Right hindlimb (tissue), 1 donor: ENCODE results near the gene PEX14.
A peak's percentile ranks its signal among the peaks of the same experiment; 100 is the strongest.

Source experiments
- DNase-seq: peaks from one replicate; pipeline ENCODE4 v3.0.0-alpha.2; 2018

PEX14 gene

GRCh38 chr1:10598389-10598702 is 123.6 kb downstream of the PEX14 start:
- peak; percentile 63 for DNase-seq

- DNase-seq = no peak
Observed at GRCh38 chr1:10599194-10599861, 124.6 kb downstream of the PEX14 start.

- peak; percentile 45 for DNase-seq
Observed at GRCh38 chr1:10601342-10602070, 126.8 kb downstream of the PEX14 start.

- DNase-seq = no peak
Observed at GRCh38 chr1:10602936-10603335, 128.2 kb downstream of the PEX14 start.

- DNase-seq = no peak
Observed at GRCh38 chr1:10604966-10605365, 130.2 kb downstream of the PEX14 start.

- DNase-seq = no peak
Observed at GRCh38 chr1:10606064-10606463, 131.3 kb downstream of the PEX14 start.

- DNase-seq = no peak
Observed at GRCh38 chr1:10607228-10607627, 132.5 kb downstream of the PEX14 start.

- DNase-seq = no peak
Observed at GRCh38 chr1:10608690-10609089, 133.9 kb downstream of the PEX14 start.

DNA sequence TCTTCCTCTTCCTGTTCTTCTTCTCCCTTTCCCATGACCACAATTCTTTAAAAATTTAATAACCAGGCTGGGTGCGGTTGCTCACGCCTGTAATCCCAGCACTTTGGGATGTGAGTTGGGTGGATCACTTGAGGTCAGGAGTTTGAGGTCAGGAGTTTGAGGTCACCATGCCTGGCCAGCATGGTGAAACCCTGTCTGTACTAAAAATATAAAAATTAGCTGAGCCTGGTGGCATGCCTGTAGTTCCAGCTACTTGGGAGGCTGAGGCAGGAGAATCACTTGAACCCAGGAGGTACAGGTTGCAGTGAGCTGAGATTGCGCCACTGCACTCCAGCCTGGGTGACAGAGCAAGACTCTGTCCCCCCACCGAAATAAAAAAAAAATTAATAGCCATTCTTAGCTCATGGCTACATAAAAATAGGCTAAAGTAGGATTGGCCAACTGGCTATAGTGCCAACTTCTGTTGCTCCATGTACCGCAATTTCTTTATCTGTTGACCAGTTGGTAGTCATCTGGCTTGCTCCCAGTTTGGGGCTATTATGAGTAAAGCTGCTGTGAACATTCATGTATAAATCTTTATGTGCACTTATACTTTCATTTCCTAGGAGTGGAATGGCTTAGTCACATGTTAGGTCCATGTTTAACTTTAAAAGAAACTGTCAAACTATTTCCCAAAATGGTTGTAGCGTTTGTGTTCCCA is 136.3 kb downstream of the PEX14 start:
- DNase-seq = no peak

DNA sequence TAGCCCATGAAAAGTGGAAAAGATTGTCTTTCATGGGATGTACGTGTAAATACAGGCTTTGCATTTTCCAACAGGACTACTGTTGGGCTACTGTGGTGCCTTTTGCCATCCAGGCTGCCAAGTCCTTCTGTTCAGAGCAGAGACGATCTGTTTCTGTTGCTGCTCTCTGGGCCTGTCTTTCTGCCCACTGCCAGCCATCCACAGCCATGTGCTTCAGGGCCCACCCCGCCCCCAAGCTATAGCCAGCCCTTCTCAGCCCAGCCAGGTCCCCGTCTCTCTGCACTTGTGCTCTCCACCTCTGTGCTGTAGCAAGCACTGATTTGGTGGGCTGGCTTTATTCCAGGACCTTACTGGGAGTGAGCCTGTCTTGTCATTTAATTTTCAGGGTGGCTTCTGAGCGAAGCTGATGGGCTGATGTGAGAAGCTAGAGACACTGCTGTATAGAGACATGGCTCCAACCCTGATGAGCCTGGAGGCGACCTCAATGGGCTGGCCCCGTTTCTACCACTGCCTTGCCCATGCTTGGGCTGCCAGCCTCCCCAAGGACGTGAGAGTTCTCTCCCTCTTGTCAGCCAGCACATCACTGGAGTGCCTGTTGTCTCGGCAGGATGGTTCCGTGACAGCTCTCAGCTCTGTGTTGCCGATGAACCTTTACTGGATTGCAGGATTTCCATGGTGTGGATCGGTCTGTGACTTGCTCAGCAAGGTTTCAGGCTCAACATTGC is 137.8 kb downstream of the PEX14 start:
- DNase-seq = no peak

DNA sequence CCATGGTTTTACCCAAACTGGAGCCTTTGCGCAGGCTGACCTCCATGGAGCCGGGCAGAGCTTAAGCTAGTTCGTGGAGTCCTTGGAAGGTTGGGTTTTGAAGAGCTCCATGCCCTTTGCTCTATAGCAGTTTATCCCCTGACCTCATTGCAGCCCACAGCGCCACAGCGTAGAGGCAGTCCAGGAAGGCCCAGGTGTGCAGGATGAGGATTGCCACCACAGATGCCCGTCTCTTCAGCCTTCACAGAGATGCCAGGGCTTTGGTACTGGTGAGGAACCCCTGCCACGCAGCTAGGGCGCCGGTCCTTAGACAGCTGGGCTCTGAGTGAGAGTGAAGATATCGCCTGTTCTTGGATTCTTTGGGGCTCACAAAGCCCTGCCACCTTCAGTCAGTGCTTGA is 138.6 kb downstream of the PEX14 start:
- DNase-seq = no peak

DNA sequence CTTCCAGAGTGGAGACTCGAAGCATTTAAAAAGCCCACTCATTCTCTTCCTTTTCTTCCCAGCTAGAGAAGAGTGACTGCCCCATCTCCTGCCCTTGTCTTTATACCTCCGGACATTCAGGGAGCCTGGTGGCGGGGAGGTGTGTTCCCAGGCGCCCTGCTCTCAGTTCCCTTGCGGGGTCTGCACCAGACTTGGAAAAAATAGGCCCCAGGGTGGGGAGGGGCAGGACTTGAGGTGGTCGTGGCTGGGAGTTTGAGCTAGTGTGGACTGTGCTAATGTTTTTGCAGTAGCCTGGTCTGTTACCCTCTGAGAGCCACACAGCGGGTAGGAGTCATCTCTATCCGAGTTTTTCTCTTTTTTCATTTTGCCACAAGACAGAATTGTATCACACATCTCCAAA is 139.1 kb downstream of the PEX14 start:
- DNase-seq = no peak

- no peak for DNase-seq
Observed at GRCh38 chr1:10614377-10615225, 139.9 kb downstream of the PEX14 start.

GRCh38 chr1:10615332-10615731 is 140.6 kb downstream of the PEX14 start:
- DNase-seq = no peak

DNA sequence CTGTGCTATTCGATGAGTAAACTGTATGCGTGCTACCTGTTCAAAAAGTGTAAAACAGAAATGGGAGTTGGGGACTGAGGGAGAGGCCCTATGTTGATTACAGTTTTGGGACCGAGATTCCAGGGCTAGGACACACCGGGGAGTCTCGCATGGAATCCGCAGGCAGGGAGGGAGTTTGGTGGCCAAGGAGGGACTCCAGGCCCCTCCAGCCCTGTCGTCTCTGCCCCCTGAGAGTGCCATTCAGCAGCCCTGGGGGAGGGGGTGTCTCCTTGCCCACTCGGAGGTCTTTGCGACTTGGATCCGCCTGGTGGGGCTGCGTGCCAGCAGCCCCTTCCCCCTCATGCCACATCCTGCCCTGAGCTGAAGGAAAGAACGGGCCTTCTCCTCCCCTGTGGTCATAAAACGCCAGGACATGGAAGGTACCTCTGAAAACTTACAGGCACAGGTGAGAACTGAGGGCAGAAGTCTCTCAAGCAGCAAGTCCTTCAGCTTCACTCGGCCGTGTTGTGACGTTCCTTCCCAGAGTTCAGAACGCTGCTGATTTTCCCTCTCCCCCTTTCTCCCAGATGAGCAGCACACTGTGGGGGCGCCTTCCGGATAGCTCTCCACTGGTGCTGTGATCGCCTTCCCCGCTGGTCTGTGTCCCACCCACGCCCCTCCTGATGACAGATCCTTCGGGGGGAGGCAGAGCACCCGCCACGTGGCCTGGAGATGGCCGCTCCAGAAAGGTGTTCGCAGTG is 141.4 kb downstream of the PEX14 start:
- no peak for DNase-seq

DNA sequence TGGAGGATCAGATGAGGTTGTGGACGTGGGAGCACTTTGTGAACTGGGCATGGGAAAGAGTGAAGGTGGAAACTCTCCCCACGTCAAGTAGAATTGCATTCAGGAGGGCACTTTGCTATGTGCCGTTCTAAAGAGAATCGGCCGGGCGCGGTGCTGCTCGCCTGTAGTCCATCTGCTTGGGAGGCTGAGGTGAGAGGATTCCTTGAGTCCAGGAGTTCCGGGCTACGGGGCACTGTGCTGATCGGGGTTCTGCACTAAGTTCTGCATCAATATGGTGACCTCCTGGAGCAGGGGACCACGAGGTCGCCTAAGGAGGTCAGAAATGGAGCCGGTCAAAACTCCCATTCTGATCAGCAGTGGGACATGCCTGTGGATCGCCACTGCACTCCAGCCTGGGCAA is 141.9 kb downstream of the PEX14 start:
- no peak for DNase-seq

DNA sequence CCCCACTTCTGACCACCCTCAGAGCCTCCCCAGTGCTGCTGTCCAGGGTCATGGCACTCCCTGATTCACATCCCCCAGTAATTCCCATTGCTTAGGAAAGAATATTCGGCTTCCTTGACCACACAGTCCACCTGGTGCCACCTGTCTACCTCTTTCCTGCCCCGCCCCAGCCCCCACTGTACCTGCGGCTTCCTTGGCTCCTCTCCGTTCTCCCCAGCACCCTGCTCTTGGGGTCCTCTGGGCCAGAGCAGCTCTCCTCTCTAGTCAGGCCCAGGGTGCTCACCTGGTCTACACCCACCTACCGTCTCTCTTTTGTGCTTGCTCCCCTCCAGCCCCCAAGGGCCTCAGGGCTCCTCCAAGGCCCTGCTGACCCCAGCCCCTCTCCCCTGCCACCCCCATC is 142.6 kb downstream of the PEX14 start:
- DNase-seq = no peak

- DNase-seq = no peak
Observed at GRCh38 chr1:10617931-10618885, 143.5 kb downstream of the PEX14 start.

DNA sequence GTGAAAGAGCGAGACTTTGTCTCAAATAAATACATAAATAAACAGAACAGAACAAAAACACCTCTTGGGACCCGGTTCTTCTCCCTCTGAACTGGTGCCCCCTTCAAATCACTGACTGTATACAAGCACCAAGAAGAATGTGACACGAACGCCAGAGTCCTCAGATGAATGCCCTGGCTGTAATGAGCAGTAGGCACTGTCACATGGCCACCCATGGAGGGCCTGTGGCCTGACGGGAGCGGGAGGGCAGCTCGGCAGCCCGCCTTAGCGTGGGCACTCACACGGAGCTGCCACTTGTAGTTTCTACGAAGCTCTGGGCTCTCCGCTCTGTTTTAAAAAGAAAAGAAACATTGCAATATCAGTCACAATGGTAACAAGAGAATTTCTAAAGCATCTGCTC is 146.0 kb downstream of the PEX14 start:
- DNase-seq = peak; percentile 3

- DNase-seq = no peak
Observed at GRCh38 chr1:10621906-10622305, 147.2 kb downstream of the PEX14 start.
